OCI-LY7 (cell line): ENCODE measurements around the gene ARHGAP19. TPM values are rescaled to one million over a fixed set of nuclear protein-coding genes. Genes with fewer than 3 reads are reported as not detected.

Source experiments
- BruUV-seq: library from RNA; stranded (reverse); fragments of 400-500 nt; replicated peaks from 2 replicates; lab custom pipeline; 2021; lab: Mats Ljungman, UMichigan
- CTCF ChIA-PET: fragments of 300-600 bp; sonication (Branson Sonifier 250); formaldehyde crosslinking; loops from one replicate; lab custom pipeline; 2022; ENCODE audit warnings: antibody characterized with exemption; ENCODE audit not compliant: unreplicated experiment; lab: Charles Lee
- POLR2A ChIA-PET: fragments of 300-600 bp; sonication (Branson Sonifier 250); formaldehyde crosslinking; loops from one replicate; lab custom pipeline; 2022; ENCODE audit warnings: antibody characterized with exemption; lab: Charles Lee
- DNase-seq: peaks from one replicate; pipeline ENCODE4 v3.0.0-alpha.2; 2015; ENCODE audit warnings: low spot score
- H2AFZ ChIP-seq: fragments of 200-600 bp; sonication (generic), shearing (Covaris generic); 2 replicates; pipeline ENCODE4 v1.6.1; 2014; ENCODE audit warnings: mild to moderate bottlenecking, antibody characterized with exemption, low read length, moderate library complexity
- H3K27ac ChIP-seq: fragments of 200-600 bp; sonication (generic); 2 replicates; pipeline ENCODE4 v1.5.1; 2014; ENCODE audit warnings: mixed run types, low read depth, mild to moderate bottlenecking, moderate library complexity, low read length, inconsistent platforms; ENCODE audit not compliant: poor library complexity, severe bottlenecking
- H3K36me3 ChIP-seq: fragments of 200-600 bp; sonication (generic); 2 replicates; pipeline ENCODE4 v1.6.1; 2014; ENCODE audit warnings: mild to moderate bottlenecking, antibody characterized with exemption, low read length, moderate library complexity, mixed read lengths; ENCODE audit not compliant: insufficient read depth
- H3K4me1 ChIP-seq: fragments of 200-600 bp; sonication (generic); 2 replicates; pipeline ENCODE4 v1.5.1; 2014; ENCODE audit warnings: mild to moderate bottlenecking, low read length; ENCODE audit not compliant: insufficient read depth, poor library complexity, severe bottlenecking
- H3K4me2 ChIP-seq: fragments of 200-600 bp; sonication (generic); 2 replicates; pipeline ENCODE4 v1.6.1; 2014; ENCODE audit warnings: mild to moderate bottlenecking, low read length
- H3K4me3 ChIP-seq: fragments of 200-600 bp; sonication (generic); 2 replicates; pipeline ENCODE4 v1.5.1; 2014; ENCODE audit warnings: mild to moderate bottlenecking, low read depth, low read length; ENCODE audit not compliant: poor library complexity, severe bottlenecking
- H3K79me2 ChIP-seq: fragments of 200-600 bp; sonication (generic); 2 replicates; pipeline ENCODE4 v1.6.1; 2016; ENCODE audit warnings: low read depth, mild to moderate bottlenecking, low read length, moderate library complexity, mixed read lengths; ENCODE audit not compliant: insufficient read depth
- H3K9me2 ChIP-seq: fragments of 200-600 bp; sonication (generic); 2 replicates; pipeline ENCODE4 v1.6.1; 2016; ENCODE audit warnings: mild to moderate bottlenecking, low read length, mixed read lengths; ENCODE audit not compliant: insufficient read depth
- H3K9me3 ChIP-seq: fragments of 200-600 bp; sonication (generic); 2 replicates; pipeline ENCODE4 v1.6.1; 2014; ENCODE audit warnings: mild to moderate bottlenecking, mixed run types, low read length, mixed read lengths
- H4K20me1 ChIP-seq: fragments of 200-600 bp; sonication (generic); 2 replicates; pipeline ENCODE4 v1.6.1; 2014; ENCODE audit warnings: mild to moderate bottlenecking, antibody characterized with exemption, low read length, moderate library complexity, mixed read lengths; ENCODE audit not compliant: insufficient read depth
- CTCF ChIP-seq: fragments of 200-600 bp; sonication (generic); conservative IDR thresholded peaks from 2 replicates; pipeline ENCODE4 v1.5.1; 2014; ENCODE audit warnings: mild to moderate bottlenecking, antibody characterized with exemption, low read length, moderate library complexity, mixed read lengths
- EZH2phosphoT487 ChIP-seq: fragments of 200-600 bp; sonication (generic); IDR thresholded peaks from 2 replicates; pipeline ENCODE4 v1.6.1; 2018; ENCODE audit warnings: low read depth, borderline replicate concordance, mild to moderate bottlenecking, mixed run types, antibody characterized with exemption, low read length, moderate library complexity, mixed read lengths
- intact Hi-C: fragments of 100-400 bp; cut with micrococcal nuclease; formaldehyde crosslinking; loops from one replicate; pipeline ENCODE4 v1.10.0; 2022; ENCODE audit not compliant: unreplicated experiment
- total RNA-seq, 2 experiments: library from RNA; depleted of rRNA in 1 of 2; stranded (reverse); fragments of >200 nt in 1 of 2; shearing (Covaris generic) in 1 of 2; gene quantifications; 2 replicates each; pipeline ENCODE4 v1.2.3, GENCODE V29; 2014 to 2022

ARHGAP19 gene
- total RNA-seq, 2 experiments from 2014 or later: 34.1 to 60.5 TPM

GRCh38 chr10:97180363-97180755 lies 112.1 kb downstream of the ARHGAP19 start:
- Histone ChIP-seq H3K9me2 (no peaks in the 10 kb centered on the region), H3K4me3 (no peak overlapping the region), H3K36me3 (no peaks in the 10 kb centered on the region), H3K4me2 (no peak overlapping the region), H3K4me1 (peaks cover 3% of the 10 kb centered on the region), H2AFZ (no peak overlapping the region), H3K27ac (no peak overlapping the region), H4K20me1 (no peaks in the 10 kb centered on the region), H3K79me2 (no peaks in the 10 kb centered on the region), H3K9me3 (no peaks in the 10 kb centered on the region)
- no peak for TF ChIP-seq CTCF
- TF ChIP-seq EZH2phosphoT487: no peak
- no TSS peak for BruUV-seq
- POLR2A ChIA-PET: no interaction called here
- intact Hi-C loops: no loop called here
- CTCF ChIA-PET: no interaction called here
- DNase-seq: no peak

GRCh38 chr10:97179731-97180362 lies 112.6 kb downstream of the ARHGAP19 start:
- POLR2A ChIA-PET: no interaction called here
- intact Hi-C loops: no loop called here
- H3K4me3 ChIP-seq: no peak overlapping the region
- H4K20me1 ChIP-seq: no peaks in the 10 kb centered on the region
- TF ChIP-seq CTCF (0 out of 2 replicates have a peak, but pooled peaks have one; percentile 14), EZH2phosphoT487 (no peak)
- DNase-seq: no peak
- H3K27ac ChIP-seq: no peak overlapping the region
- H3K9me3 ChIP-seq: no peaks in the 10 kb centered on the region
- H3K79me2 ChIP-seq: no peaks in the 10 kb centered on the region
- no peak overlapping the region for H2AFZ ChIP-seq
- CTCF ChIA-PET: no interaction called here
- BruUV-seq: no TSS peak
- no peak overlapping the region for H3K4me2 ChIP-seq
- H3K9me2 ChIP-seq: no peaks in the 10 kb centered on the region
- H3K4me1 ChIP-seq: no peaks in the 10 kb centered on the region
- no peaks in the 10 kb centered on the region for H3K36me3 ChIP-seq

- no peaks in the 10 kb centered on the region for H3K9me3 ChIP-seq
- ChIA-PET CTCF (no interaction called here), POLR2A (no interaction called here)
- H3K79me2 ChIP-seq: no peaks in the 10 kb centered on the region
- no peak overlapping the region for H3K4me2 ChIP-seq
- TF ChIP-seq CTCF (no peak), EZH2phosphoT487 (no peak)
- H3K4me1 ChIP-seq: no peaks in the 10 kb centered on the region
- no TSS peak for BruUV-seq
- no peak overlapping the region for H3K4me3 ChIP-seq
- intact Hi-C loops: no loop called here
- DNase-seq: no peak
- no peaks in the 10 kb centered on the region for H3K36me3 ChIP-seq
- no peaks in the 10 kb centered on the region for H4K20me1 ChIP-seq
- no peak overlapping the region for H3K27ac ChIP-seq
- no peak overlapping the region for H2AFZ ChIP-seq
- no peaks in the 10 kb centered on the region for H3K9me2 ChIP-seq
Measured at GRCh38 chr10:97179311-97179710, 113.1 kb downstream of the ARHGAP19 start.
